ENCODE data around the gene MACF1. TPM values are rescaled to one million over a fixed set of nuclear protein-coding genes. Genes with fewer than 3 reads are reported as not detected.
"Not testable (repeated sequence)": the region's sequence is repeated elsewhere in the genome, so short reads cannot be mapped to it uniquely, and the experiment has no call there.

Gene MACF1
- total RNA-seq, 1 donor from 2014 or later, result 222 TPM

GRCh38 chr1:39473324-39473723, 268.8 kb downstream of the MACF1 start:
- no peaks in the 10 kb centered on the region for H3F3A ChIP-seq (ENCODE audit: low read depth)
- H3K9me3 ChIP-seq (ENCODE audit: low read depth), result no peaks in the 10 kb centered on the region
- no peaks in the 10 kb centered on the region for H3K4me1 ChIP-seq
- no peaks in the 10 kb centered on the region for H3K9me3 Mint-ChIP-seq
- no peak overlapping the region for H3K9ac ChIP-seq
- H3K4me2 ChIP-seq, result no peak overlapping the region
- no peaks in the 10 kb centered on the region for H3K4me1 Mint-ChIP-seq
- H3K27me3 Mint-ChIP-seq (ENCODE audit: insufficient read depth, low read depth), result peaks cover 2% of the 10 kb centered on the region
- no peaks in the 10 kb centered on the region for H3K27me3 ChIP-seq
- no peak overlapping the region for H3K4me3 ChIP-seq
- peaks cover 10% of the 10 kb centered on the region for H4K20me1 ChIP-seq (ENCODE audit: low read depth)
- no peak overlapping the region for H3K27ac ChIP-seq
- H3K27ac Mint-ChIP-seq, result no peak overlapping the region
- no peaks in the 10 kb centered on the region for H3K79me2 ChIP-seq (ENCODE audit: low read depth)
- no peak overlapping the region for H2AFZ ChIP-seq (replicated peaks)
- H3K4me3 Mint-ChIP-seq, result no peak overlapping the region
- H3K36me3 ChIP-seq, result peaks cover 26% of the 10 kb centered on the region
- DNase-seq (ENCODE audit: low spot score), result no peak
- TF ChIP-seq, protein P1, sequence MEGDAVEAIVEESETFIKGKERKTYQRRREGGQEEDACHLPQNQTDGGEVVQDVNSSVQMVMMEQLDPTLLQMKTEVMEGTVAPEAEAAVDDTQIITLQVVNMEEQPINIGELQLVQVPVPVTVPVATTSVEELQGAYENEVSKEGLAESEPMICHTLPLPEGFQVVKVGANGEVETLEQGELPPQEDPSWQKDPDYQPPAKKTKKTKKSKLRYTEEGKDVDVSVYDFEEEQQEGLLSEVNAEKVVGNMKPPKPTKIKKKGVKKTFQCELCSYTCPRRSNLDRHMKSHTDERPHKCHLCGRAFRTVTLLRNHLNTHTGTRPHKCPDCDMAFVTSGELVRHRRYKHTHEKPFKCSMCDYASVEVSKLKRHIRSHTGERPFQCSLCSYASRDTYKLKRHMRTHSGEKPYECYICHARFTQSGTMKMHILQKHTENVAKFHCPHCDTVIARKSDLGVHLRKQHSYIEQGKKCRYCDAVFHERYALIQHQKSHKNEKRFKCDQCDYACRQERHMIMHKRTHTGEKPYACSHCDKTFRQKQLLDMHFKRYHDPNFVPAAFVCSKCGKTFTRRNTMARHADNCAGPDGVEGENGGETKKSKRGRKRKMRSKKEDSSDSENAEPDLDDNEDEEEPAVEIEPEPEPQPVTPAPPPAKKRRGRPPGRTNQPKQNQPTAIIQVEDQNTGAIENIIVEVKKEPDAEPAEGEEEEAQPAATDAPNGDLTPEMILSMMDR (IDR thresholded peaks at IDR 0.05), result no peak
- TF ChIP-seq EZH2 (IDR thresholded peaks at IDR 0.05) (no peak), EZH2phosphoT487 (IDR thresholded peaks at IDR 0.05) (no peak)
- H3K36me3 Mint-ChIP-seq, result peaks cover 40% of the 10 kb centered on the region

GRCh38 chr1:39474810-39475209, 270.3 kb downstream of the MACF1 start:
- TF ChIP-seq, protein P1 (IDR thresholded peaks at IDR 0.05), result no peak
- TF ChIP-seq EZH2 (IDR thresholded peaks at IDR 0.05) (no peak), EZH2phosphoT487 (IDR thresholded peaks at IDR 0.05) (no peak)
- no peaks in the 10 kb centered on the region for H3K27me3 ChIP-seq
- no peak overlapping the region for H3K4me3 Mint-ChIP-seq
- no peaks in the 10 kb centered on the region for H3K9me3 Mint-ChIP-seq
- H3K36me3 Mint-ChIP-seq, result peaks cover 37% of the 10 kb centered on the region
- no peaks in the 10 kb centered on the region for H3K27me3 Mint-ChIP-seq (ENCODE audit: insufficient read depth, low read depth)
- no peak overlapping the region for H2AFZ ChIP-seq (replicated peaks)
- no peak overlapping the region for H3K4me2 ChIP-seq
- no peak for DNase-seq (ENCODE audit: low spot score)
- H3K9me3 ChIP-seq (ENCODE audit: low read depth), result no peaks in the 10 kb centered on the region
- H4K20me1 ChIP-seq (ENCODE audit: low read depth), result peaks cover 10% of the 10 kb centered on the region
- no peaks in the 10 kb centered on the region for H3K4me1 Mint-ChIP-seq
- H3K79me2 ChIP-seq (ENCODE audit: low read depth), result no peaks in the 10 kb centered on the region
- H3F3A ChIP-seq (ENCODE audit: low read depth), result no peaks in the 10 kb centered on the region
- no peaks in the 10 kb centered on the region for H3K4me1 ChIP-seq
- no peak overlapping the region for H3K4me3 ChIP-seq
- no peak overlapping the region for H3K27ac ChIP-seq
- H3K36me3 ChIP-seq, result peaks cover 28% of the 10 kb centered on the region
- no peak overlapping the region for H3K27ac Mint-ChIP-seq
- no peak overlapping the region for H3K9ac ChIP-seq

- not testable (repeated sequence) for H3K27me3 Mint-ChIP-seq (ENCODE audit: insufficient read depth, low read depth); H4K20me1 ChIP-seq (ENCODE audit: low read depth); H3K4me3 ChIP-seq; H3K9me3 ChIP-seq (ENCODE audit: low read depth); H2AFZ ChIP-seq (replicated peaks); H3K27ac Mint-ChIP-seq; H3K9ac ChIP-seq; H3K27me3 ChIP-seq; H3K79me2 ChIP-seq (ENCODE audit: low read depth); H3K4me1 Mint-ChIP-seq; H3K27ac ChIP-seq; H3F3A ChIP-seq (ENCODE audit: low read depth); H3K9me3 Mint-ChIP-seq; H3K4me2 ChIP-seq; DNase-seq (ENCODE audit: low spot score); H3K4me3 Mint-ChIP-seq; H3K4me1 ChIP-seq
- peaks cover 29% of the 10 kb centered on the region for H3K36me3 ChIP-seq
- peaks cover 39% of the 10 kb centered on the region for H3K36me3 Mint-ChIP-seq
Observed at GRCh38 chr1:39475551-39475950, 271.1 kb downstream of the MACF1 start.

DNA sequence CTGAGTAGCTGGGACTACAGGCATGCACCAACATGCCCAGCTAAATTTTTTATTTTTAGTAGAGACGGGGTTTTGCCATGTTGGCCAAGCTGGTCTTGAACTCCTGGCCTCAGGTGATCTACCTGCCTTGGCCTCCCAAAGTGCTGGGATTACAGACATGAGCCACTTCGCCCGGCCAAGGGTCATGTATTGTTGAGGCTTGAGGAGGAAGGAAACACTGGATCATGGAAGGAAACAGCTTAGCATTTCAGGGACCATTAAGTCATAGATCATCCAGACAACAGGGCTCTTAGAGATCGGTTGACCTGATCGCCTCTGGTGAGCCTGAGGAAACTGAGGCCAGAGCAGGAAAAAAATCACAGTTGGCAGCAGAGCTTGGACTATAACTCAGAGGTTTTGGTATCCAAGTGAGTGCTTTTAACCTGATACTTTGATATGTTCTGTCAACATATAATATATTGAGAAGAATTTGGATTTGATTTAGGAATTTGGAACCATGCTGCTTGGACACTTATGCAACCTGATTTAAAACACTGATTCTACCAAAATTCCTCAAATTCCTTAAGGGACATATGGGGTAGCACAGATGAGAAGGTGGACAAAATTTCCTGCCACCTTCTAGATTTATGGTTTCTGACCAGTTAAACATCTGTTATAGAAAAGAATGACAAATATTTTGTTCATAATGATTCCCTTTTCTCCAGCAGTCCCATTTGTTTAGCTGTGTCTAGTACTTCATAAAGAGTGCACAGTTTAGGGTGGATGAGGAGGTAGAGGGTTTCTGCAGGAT, 273.8 kb downstream of the MACF1 start:
- H3K27me3 Mint-ChIP-seq (ENCODE audit: insufficient read depth, low read depth), result peaks cover 2% of the 10 kb centered on the region
- no peak overlapping the region for H3K9ac ChIP-seq
- no peaks in the 10 kb centered on the region for H3K4me1 ChIP-seq
- peaks cover 42% of the 10 kb centered on the region for H3K36me3 Mint-ChIP-seq
- no peaks in the 10 kb centered on the region for H3K9me3 ChIP-seq (ENCODE audit: low read depth)
- no peak overlapping the region for H3K27ac ChIP-seq
- no peaks in the 10 kb centered on the region for H3K27me3 ChIP-seq
- H3F3A ChIP-seq (ENCODE audit: low read depth), result no peaks in the 10 kb centered on the region
- no peak overlapping the region for H2AFZ ChIP-seq (replicated peaks)
- no peak overlapping the region for H3K4me2 ChIP-seq
- peaks cover 11% of the 10 kb centered on the region for H3K36me3 ChIP-seq
- H3K4me3 Mint-ChIP-seq, result no peak overlapping the region
- H3K4me3 ChIP-seq, result no peak overlapping the region
- DNase-seq (ENCODE audit: low spot score), result no peak
- H3K4me1 Mint-ChIP-seq, result peaks cover 6% of the 10 kb centered on the region
- H3K27ac Mint-ChIP-seq, result no peak overlapping the region
- no peaks in the 10 kb centered on the region for H3K9me3 Mint-ChIP-seq
- H4K20me1 ChIP-seq (ENCODE audit: low read depth), result peaks cover 5% of the 10 kb centered on the region
- TF ChIP-seq, protein P1 (IDR thresholded peaks at IDR 0.05), result no peak
- TF ChIP-seq EZH2 (IDR thresholded peaks at IDR 0.05) (no peak), EZH2phosphoT487 (IDR thresholded peaks at IDR 0.05) (no peak)
- no peaks in the 10 kb centered on the region for H3K79me2 ChIP-seq (ENCODE audit: low read depth)

Measured in neural progenitor cell (in vitro differentiated cells).